Breast epithelium (tissue), 4 donors: ENCODE data around the gene RILPL2. TPM values are rescaled to one million over a fixed set of nuclear protein-coding genes. Genes with fewer than 3 reads are reported as not detected.

ENCODE experiments used
- DNase-seq, 2 donors: peaks; one replicate each; pipeline ENCODE4 v3.0.0-alpha.2; 2019; ENCODE audit warnings: low spot score in 2 of 2
- H3K27ac ChIP-seq, 2 donors: fragments of 200-600 bp; sonication (generic) in 1 of 2; one replicate each; pipeline ENCODE4 v1.5.1; 2016 to 2019; ENCODE audit warnings: mild to moderate bottlenecking in 1 of 2
- H3K27me3 ChIP-seq, 2 donors: fragments of 200-600 bp; sonication (generic) in 1 of 2; one replicate each; pipeline versions ENCODE4 v1.5.1 to v1.6.0; 2017 to 2019; ENCODE audit warnings: control low read depth in 1 of 2, mild to moderate bottlenecking in 1 of 2
- H3K36me3 ChIP-seq: fragments of 200-600 bp; one replicate; pipeline ENCODE4 v1.5.1; 2019
- H3K4me1 ChIP-seq, 2 donors: fragments of 200-600 bp; sonication (generic); one replicate each; pipeline ENCODE4 v1.5.1; 2016 to 2019; ENCODE audit warnings: control low read depth in 1 of 2
- H3K4me3 ChIP-seq, 3 donors: fragments of 200-600 bp; sonication (generic); 1 replicate in 2 of 3; 2 replicates in 1 of 3; pipeline ENCODE4 v1.5.1; 2016 to 2019; ENCODE audit warnings: mild to moderate bottlenecking in 3 of 3, moderate library complexity in 2 of 3
- H3K9me3 ChIP-seq, 2 donors: fragments of 200-600 bp; sonication (generic) in 1 of 2; one replicate each; pipeline ENCODE4 v1.5.1; 2016 to 2019; ENCODE audit warnings: control low read depth in 1 of 2
- POLR2A ChIP-seq: fragments of 450-650 bp; IDR thresholded peaks from one replicate; pipeline ENCODE4 v1.6.1; 2016; ENCODE audit warnings: antibody characterized with exemption, mild to moderate bottlenecking, moderate library complexity
- POLR2AphosphoS5 ChIP-seq, 3 donors: sonication (generic); formaldehyde crosslinking; IDR thresholded peaks; one replicate each; pipeline ENCODE4 v1.6.1; 2017; ENCODE audit warnings: antibody characterized with exemption in 3 of 3
- intact Hi-C: fragments of 100-400 bp; cut with DNase I; formaldehyde crosslinking; loops from one replicate; pipeline ENCODE4 v1.15.1; 2023; ENCODE audit warnings: low total_unique reads
- total RNA-seq, 3 donors: library from RNA; depleted of rRNA; stranded (reverse); fragments of >200 nt; gene quantifications; one replicate each; pipeline ENCODE4 v1.1.0, GENCODE V29; 2016
- TF ChIP-seq, protein P1 (sequence below), 3 donors: fragments of 450-650 bp; IDR thresholded peaks; one replicate each; pipeline ENCODE4 v1.5.1; 2016 to 2017; ENCODE audit warnings: antibody characterized with exemption in 3 of 3, mild to moderate bottlenecking in 3 of 3, moderate library complexity in 3 of 3

The RILPL2 gene
- total RNA-seq, 3 donors from 2014 or later = 8.9 to 11.8 (median 9.1) TPM

DNA sequence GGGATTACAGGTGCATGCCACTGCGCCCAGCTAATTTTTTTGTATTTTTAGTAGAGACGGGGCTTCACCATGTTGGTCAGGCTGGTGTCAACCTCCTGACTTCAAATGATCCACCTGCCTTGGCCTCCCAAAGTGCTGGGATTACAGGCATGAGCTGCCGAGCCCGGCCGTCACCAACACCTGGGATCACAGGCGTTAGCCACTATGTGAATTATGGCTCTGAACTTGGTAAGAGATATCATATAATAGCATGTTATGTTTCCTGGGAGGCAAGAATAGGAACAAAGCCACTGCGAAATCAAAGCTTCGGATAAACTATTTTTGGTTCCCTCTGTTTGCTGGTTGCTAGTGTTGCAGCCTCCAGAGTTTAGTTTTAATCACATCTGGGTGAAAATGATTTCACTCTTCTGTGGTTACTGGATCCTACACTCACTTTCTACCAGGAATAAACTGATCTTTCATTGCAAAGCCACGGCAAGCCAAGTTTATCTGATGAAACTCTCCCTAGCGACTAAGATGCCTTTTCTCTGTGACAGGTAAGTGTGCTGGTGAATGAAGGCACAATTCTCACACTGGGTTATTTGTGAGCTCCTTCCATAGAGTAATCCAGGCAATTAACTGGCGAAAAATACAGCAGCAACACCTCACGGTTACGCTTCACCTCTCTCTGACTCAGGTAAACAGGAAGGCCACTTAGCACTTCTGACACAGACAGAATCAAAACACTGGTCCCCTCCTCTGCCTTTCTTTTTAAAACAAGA is 38.2 kb upstream of the RILPL2 start:
- Histone ChIP-seq H3K9me3 (no peaks in the 10 kb centered on the region), H3K4me3 (no peak overlapping the region), H3K4me1 (no peaks in the 10 kb centered on the region), H3K27me3 (no peaks in the 10 kb centered on the region), H3K27ac (no peak overlapping the region), H3K36me3 (no peaks in the 10 kb centered on the region)
- TF ChIP-seq POLR2A = no peak
- TF ChIP-seq, protein P1, sequence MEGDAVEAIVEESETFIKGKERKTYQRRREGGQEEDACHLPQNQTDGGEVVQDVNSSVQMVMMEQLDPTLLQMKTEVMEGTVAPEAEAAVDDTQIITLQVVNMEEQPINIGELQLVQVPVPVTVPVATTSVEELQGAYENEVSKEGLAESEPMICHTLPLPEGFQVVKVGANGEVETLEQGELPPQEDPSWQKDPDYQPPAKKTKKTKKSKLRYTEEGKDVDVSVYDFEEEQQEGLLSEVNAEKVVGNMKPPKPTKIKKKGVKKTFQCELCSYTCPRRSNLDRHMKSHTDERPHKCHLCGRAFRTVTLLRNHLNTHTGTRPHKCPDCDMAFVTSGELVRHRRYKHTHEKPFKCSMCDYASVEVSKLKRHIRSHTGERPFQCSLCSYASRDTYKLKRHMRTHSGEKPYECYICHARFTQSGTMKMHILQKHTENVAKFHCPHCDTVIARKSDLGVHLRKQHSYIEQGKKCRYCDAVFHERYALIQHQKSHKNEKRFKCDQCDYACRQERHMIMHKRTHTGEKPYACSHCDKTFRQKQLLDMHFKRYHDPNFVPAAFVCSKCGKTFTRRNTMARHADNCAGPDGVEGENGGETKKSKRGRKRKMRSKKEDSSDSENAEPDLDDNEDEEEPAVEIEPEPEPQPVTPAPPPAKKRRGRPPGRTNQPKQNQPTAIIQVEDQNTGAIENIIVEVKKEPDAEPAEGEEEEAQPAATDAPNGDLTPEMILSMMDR (IDR thresholded peaks at IDR 0.05) = no peak
- no peak for TF ChIP-seq POLR2AphosphoS5 (IDR thresholded peaks at IDR 0.05)
- no peak for DNase-seq
- intact Hi-C loops = loop anchor here (10.0 kb wide), 1 partner anchor 90 kb away; the partner anchor contains the start of gene KMT5A

DNA sequence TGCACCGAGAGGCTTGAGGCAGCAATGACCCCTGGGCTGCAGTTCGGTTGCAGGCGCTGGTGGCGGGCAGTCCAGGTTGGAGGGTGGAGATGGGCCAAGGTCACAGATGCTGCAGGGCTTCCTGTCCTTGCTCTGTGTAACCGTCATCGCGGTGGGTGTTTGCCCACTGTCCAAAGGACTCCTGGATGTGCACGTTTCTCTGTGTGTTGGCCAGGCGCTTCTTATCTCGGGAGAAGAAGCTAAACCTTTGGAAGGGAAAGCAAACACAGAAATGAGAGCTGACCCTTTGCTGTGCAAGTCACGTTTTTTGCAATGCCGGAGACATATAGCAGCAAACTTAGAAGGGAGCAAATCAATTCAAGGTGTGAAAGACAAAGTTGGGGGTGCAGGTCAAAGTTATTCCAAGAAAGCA is 36.0 kb upstream of the RILPL2 start:
- no peaks in the 10 kb centered on the region for H3K27me3 ChIP-seq
- no peak for DNase-seq
- intact Hi-C loops = loop anchor here (10.0 kb wide), 1 partner anchor 88 kb away; the partner anchor contains the start of gene KMT5A
- no peak overlapping the region for H3K27ac ChIP-seq
- H3K4me3 ChIP-seq = no peak overlapping the region
- TF ChIP-seq POLR2AphosphoS5 (IDR thresholded peaks at IDR 0.05) = no peak
- no peak for TF ChIP-seq POLR2A
- TF ChIP-seq, protein P1 (IDR thresholded peaks at IDR 0.05) = no peak
- H3K4me1 ChIP-seq = no peaks in the 10 kb centered on the region
- no peaks in the 10 kb centered on the region for H3K36me3 ChIP-seq
- no peaks in the 10 kb centered on the region for H3K9me3 ChIP-seq

DNA sequence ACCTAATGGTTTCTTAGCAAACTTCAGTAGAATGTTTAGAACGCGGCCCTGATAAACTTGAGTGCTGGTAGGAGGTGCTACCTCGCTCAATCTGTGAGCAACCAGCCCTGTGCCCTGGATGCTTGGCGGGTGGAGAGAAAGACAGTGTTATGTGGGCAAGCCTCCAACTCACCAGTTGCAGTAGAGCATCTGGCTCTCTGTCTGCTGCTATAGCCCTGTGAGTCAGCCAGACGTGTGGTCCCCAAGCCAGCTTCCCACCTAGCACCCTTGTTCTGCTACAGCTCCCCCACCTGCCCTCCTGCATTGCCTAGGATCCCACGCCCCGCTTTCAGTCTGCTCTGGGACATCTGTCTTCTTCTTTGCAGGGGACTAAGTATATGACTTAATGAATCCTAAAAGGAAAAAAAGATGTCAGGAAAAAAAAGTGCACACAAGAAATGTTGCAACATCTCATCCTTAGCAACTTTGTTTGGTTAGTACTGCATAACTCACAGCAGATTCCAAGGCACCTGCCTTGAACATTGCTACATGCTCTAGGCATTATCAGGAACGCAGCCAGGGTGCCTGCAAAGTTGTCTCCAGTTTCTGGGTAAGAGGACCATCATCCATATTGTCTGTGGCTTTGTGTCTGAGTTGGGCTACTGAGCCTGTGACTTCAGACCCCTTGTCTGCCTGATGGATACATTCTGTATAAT is 35.0 kb upstream of the RILPL2 start:
- no peaks in the 10 kb centered on the region for H3K4me1 ChIP-seq
- TF ChIP-seq POLR2AphosphoS5 (IDR thresholded peaks at IDR 0.05) (no peak), POLR2A (no peak)
- TF ChIP-seq, protein P1 (IDR thresholded peaks at IDR 0.05) = no peak
- H3K9me3 ChIP-seq = no peaks in the 10 kb centered on the region
- no peak for DNase-seq
- H3K27ac ChIP-seq = no peak overlapping the region
- intact Hi-C loops = loop anchor here (10.0 kb wide), 1 partner anchor 87 kb away; the partner anchor contains the start of gene KMT5A
- no peaks in the 10 kb centered on the region for H3K27me3 ChIP-seq
- no peak overlapping the region for H3K4me3 ChIP-seq
- H3K36me3 ChIP-seq = no peaks in the 10 kb centered on the region

DNA sequence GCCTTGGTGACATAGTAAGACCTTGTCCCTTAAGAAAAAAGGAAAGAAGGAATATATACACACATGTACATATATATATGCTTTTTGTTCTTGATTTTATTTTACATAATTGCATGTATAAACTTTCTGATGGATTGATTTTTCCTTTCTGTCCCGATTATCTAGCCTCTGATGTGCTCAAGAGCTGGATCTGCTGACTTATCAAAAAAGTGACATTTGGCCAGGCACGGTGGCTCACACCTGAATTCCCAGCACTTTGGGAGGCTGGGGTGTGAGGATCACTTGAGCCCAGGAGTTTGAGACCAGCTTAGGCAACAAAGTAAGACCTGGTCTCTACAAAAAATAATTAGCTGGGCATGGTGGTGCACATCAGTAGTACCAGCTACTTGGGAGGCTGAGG is 33.5 kb upstream of the RILPL2 start:
- no peaks in the 10 kb centered on the region for H3K4me1 ChIP-seq
- intact Hi-C loops = loop anchor here (10.0 kb wide), 1 partner anchor 85 kb away; the partner anchor contains the start of gene KMT5A

More for the DNA sequence above, 33.5 kb upstream of the RILPL2 start:
- no peaks in the 10 kb centered on the region for H3K27me3 ChIP-seq
- no peaks in the 10 kb centered on the region for H3K36me3 ChIP-seq
- H3K4me3 ChIP-seq = no peak overlapping the region
- no peaks in the 10 kb centered on the region for H3K9me3 ChIP-seq
- TF ChIP-seq POLR2AphosphoS5 (IDR thresholded peaks at IDR 0.05) = no peak
- TF ChIP-seq POLR2A = no peak
- TF ChIP-seq, protein P1 (IDR thresholded peaks at IDR 0.05) = no peak
- no peak overlapping the region for H3K27ac ChIP-seq
- no peak for DNase-seq
